NCI-H187 treated with DMSO at 0.1 percent for 48 hours (cell line): ENCODE data around the gene FAM174A.

Experiments used
- DNase-seq: peaks from one replicate; lab custom pipeline; 2025; lab: John Stamatoyannopoulos, UW

FAM174A gene

DNA sequence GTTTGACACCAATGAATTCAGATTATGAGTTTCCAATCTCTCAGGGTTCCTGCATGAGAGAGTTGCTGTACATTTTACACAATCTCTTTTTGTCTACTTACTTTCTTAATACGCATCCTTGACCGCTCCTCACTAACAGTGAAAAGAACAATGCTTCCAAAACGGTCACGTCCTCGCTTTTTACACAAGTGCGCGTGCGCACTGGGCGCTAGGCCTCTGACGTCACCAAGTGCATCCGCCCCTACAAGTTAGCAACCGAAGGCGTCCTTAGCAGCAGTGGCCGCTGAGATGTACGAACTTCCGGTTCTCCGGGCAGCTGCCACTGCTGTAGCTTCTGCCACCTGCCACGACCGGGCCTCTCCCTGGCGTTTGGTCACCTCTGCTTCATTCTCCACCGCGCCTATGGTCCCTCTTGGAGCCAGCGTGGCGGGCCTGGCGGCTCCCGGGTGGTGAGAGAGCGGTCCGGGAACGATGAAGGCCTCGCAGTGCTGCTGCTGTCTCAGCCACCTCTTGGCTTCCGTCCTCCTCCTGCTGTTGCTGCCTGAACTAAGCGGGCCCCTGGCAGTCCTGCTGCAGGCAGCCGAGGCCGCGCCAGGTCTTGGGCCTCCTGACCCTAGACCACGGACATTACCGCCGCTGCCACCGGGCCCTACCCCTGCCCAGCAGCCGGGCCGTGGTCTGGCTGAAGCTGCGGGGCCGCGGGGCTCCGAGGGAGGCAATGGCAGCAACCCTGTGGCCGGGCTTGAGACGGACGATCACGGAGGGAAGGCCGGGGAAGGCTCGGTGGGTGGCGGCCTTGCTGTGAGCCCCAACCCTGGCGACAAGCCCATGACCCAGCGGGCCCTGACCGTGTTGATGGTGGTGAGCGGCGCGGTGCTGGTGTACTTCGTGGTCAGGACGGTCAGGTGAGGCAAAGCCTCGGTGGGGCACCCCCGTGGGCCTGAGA, at the start of gene FAM174A:
Gene FAM174A (plus strand): TSS at position 315 of the 946 bp plus-strand sequence. CDS start 157 bp downstream, at position 472.
- peak; percentile 87 for DNase-seq

DNA sequence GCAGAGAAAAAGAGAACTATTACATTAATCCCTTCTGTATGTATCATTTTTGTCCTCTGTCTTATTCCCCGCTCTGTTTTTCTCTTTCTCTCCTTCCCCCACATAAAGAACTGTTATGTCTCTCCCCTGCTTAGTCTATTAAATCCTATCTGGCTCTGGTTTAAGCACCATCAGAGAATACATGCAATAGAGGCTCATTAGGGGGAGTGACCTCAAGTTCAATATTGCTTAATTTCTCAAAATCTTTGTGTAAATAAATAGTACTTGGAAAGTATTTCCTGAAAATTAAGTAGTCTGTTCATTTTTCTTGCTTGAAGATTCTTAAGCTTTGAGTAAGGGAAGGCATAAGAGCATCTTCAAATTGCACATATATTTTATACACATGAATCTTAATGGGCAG, 41.2 kb upstream of the FAM174A start:
- DNase-seq = no peak

DNA sequence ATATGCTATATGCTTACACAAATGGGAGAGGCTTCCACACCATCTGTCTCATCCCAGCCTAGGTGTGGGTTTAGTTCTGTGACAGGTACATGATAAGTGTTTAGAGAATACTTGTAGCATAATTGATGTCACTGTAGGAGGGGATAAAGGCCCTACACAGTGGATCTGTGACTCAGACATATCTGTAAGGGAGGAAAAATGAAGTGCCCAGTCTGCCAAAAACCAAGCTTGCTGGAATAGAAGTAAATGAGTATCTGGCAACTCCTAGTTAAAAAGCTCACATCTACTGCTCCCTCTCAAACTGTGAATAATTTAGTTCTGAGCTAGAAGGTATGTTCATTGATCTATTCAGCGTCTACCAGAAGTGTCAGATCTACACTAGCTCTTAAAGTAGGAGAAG, 38.9 kb upstream of the FAM174A start:
- peak; percentile 39 for DNase-seq

DNA sequence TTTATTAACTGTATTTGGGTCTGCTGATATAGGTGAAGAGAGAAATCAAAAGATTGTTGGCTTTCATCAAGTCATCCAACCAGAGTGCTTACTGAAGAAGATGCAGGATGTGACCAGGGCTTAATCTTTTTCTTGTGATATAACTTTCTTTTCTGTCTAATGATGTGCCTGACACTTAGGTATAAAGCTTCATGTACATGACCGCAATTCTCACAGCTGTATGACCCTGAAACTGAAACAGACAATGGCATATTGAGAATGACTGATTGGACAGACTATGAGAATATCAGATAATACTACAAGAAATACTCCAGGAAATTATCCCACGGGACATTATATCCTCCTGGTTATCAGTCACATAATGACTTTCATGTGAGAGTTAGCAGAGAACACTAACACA, 32.5 kb upstream of the FAM174A start:
- DNase-seq = no peak

DNA sequence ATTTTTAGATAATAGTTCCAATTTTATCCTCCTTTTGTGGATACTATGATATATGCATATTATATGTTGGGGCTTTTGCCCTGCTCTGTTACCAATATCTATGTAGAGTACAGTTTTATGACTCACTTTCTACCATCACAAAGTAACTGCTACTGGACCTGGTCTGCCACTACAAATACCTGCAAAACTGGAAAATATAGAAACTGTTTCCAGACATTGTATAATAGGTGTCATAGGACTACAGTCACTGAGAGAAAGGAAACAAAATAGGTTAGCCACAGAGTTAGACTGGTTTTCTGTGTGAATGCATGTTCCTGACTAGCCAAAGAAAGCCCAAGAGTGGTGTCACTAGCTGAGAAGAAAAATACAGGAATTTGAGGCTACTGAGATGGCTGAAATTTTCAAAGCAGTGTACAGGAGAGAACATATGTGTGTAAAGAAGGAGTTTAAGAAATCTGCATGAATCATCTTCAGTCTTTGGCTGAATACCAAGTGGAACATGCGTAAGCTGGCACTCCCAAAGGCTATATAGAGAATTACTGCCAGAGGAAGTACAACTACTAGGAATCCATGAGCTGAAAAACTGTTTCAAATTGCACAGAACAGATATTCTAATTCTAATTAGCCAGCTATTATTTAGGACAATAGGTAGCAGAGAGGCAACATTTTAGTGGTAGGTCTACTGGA, 29.0 kb upstream of the FAM174A start:
- no peak for DNase-seq

DNA sequence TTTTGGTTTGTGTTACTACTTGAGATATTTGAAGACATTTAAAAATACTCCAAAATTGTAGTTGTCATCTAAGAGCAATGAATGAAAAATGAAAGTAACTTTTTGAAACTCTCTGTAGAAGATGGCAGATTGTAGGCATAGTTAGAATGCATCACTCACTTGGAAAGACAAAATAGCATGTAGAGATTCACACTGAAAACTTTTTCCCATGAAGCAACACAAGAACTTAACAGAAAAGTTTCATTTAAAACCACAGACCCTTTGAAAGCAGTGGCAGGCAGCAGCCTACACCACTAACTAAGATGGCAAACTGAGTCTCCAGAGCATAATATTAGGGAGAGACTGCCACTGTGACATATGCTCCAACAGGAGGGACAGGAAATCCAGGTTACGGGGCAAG, 18.9 kb upstream of the FAM174A start:
- DNase-seq = no peak

DNA sequence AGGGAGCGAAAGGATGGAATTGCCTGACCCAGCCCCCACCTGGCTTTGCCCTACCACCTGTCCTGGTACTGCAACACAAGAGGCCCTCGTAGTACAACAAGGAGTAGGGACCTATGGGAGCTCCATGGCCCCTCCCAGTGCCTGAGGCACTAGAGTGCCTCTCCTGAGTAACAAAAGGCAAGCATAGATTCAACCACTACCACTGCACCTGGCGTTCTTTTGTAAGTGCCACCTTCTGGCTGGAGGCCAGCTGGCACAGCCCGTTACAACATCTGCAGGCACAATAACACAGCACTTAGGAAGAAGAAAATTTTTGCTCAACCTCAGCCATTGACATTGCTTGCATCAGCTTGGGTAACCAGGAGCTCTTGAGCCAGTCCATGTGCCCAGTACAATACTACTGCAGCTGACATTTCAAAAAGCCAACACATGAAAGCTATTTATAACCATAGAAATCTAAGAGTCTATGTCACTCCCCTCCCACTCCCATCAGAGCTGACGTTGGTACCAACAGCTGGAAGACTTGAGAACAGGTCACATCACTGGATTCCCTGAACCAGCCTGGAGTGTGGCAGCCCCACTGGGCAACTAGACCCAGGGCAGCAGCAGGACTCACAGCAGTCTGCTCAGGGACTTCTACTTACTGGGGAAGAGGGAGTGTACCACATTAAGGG, 17.7 kb upstream of the FAM174A start:
- peak; percentile 85 for DNase-seq

DNA sequence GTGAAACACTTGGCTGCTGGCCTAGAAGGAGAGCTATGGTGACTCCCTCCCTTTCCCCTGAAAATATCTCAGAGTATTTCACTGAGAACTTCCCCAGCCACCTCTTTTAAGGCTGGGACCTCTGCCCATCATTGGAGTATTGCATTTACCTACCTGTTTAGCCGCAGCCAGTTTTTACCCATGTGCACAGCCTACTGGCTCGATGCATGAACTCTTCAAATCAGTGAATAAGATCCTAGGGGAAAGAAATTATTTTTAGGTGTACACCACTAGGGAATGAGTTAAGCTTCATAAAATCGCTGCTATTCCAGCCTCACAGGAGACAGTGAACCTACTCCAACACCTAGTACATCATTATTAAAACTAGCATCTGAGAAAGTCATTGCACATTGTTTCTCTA, 16.8 kb upstream of the FAM174A start:
- DNase-seq = no peak

DNA sequence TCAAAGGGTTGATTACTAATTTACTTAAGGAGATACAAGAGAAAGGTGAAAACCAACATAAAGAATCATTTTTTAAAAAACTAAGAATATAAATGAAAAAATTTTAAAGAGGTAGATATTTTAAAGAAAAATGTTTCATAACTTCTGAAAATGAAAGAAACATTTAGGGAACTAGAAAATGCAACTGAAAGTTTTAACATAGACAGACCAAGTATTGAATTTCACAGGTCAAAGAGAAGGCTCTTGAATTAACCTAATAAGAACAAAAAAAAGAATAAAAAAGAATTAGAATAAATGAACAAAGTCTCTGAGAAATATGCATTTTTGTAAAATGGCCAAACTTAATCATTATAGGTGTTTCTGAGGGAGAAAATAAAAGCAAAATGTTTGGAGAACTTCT, 16.1 kb upstream of the FAM174A start:
- no peak for DNase-seq

DNA sequence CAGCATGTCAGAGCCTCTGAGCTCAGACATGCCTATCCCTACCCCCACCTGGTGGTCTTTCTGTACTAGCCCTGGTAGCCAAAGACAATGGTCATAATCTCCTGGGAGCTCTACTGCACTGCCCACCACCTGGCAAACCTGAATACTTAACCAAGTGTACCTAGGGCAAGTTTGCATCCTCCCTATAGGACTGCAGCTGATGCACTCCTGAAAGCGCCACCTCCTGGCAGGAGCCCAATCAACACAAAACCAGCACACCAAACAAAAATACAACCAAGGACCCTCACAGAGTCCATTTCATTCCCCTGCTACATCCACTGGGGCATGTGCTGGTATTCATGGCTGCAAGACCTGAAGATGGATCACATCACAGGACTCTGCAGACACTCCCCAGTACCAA, 14.8 kb upstream of the FAM174A start:
- no peak for DNase-seq

DNA sequence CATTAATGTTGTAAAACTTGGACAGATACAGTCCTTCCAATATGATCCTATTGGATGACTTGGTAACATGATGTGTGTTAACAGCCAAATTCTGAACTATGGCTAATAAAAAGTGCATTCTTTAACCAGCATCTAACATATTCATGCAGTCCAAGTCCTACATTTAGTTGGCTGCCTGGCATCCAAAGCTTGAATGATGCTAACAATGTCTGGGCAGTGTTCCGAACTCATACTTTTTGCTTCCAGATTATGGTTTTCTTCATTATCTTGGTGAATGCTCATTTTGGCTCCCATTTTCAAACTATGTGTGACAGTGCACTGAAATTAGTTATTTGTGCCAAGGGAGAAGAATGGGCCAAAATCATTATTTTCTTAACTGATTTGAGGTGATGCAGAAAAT, 2.8 kb downstream of the FAM174A start:
- no peak for DNase-seq

DNA sequence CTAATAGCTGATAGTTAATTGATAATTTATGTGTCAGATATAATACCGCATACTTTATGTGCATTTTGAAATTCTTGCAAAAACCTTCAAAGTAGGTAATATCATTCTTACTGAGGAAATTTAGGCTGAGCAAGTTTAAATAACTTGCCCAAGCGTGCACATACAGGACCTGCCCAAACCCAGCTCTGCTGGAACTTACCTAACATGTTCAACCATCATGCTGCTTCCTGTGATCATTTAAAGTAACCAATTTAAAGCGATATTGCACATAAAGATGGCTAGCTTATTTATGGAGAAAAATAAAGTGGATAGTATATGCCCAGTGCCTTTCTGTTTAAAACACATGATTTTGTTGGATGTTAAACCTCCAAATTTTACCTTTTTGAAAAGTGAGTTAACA, 4.3 kb downstream of the FAM174A start:
- DNase-seq = no peak

DNA sequence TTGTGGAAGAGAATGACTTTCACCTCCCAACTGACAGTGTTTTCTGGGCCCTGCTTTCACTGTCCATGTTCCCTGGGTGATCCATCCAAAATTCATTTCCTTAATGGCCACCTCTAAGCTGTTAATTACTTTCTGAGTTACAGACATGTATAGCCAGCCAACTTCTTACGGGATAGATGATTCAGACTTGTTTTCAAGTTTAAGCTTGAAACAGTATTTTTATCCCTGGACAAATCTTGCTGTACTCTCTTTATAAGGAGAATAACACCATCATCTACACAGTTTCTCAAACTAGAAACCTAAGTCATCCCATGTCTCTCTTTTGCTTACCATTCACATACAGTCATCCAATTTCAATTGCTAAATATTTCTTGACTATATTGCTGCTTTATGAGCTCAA, 6.9 kb downstream of the FAM174A start:
- no peak for DNase-seq

DNA sequence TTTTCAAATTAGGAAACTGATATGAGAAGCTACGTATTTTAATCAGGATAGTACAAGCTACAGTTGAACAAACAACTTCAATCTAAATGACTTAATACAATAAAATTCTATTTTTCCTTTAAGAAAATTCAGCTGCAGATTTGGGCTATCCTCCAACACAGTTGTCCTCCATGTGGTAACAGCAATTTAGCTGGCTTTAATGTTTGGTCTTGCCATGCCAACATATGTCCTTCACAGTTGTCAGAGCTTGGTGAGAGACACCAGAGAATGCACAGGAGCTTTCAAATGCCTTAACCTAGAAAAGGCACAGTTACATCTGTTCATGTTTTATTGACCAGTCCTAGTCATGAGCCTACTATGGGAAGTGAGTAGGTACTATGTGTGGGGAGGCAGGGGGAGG, 10.8 kb downstream of the FAM174A start:
- no peak for DNase-seq

DNA sequence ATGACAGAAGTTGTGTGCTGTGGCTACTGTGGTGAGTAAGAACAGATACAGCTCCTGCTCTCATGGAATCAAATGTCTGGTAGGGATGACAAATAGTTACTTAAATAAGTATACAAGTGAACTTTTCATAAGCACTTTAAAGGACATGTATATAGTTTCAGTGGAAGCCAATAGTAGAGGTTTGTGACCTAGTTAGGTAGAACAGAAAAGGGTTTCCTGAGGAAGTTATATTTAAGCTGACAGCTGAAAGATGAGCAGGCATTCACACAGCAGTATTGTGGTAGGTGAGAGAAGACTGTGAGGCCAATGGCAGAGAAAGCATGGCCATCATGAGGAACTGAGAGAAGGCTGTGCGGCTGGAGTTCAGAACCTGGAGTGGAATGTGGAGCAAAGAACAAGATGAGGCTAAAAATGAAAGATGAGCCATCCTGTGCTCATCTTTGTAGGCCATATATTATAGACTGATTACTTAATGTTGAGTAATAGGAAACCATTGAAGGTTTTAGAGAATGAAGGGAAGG, 15.4 kb downstream of the FAM174A start:
- no peak for DNase-seq

DNA sequence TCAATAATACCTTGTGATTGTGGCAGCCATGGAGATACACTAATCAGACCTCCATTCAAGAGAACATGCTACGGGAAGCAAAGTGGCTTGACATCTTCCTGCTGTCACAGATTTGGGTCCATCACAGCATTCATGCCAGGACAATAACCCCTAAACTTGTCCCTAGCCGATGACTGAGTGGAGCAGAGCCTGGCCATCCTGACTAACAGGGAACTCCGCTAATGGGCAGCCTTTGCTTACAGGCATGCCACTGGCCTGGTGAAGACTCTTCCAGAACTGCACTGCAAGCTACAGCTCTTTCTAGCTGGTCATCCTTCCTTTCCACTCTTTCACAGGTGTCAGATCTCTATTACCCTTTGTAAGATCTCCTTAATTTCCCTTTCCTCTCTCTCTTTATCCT, 16.0 kb downstream of the FAM174A start:
- DNase-seq = no peak

DNA sequence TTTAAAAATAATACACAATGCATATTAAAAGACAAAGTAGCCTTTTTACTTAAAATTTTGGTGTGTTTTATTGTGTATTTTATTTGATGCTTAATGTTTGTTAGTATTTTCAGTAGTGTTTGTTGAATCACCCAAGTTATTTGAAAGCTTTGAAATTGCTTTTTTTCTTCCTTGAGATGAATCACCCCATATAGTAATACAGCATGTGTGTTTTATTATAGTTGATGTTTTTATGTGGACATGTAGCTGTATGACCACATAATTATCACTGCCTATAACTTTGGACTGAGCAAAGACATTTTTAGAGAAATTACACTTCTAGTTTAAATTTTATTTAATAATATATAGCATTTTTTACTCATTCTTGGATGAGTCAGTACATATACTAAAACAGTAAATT, 18.0 kb downstream of the FAM174A start:
- no peak for DNase-seq

DNA sequence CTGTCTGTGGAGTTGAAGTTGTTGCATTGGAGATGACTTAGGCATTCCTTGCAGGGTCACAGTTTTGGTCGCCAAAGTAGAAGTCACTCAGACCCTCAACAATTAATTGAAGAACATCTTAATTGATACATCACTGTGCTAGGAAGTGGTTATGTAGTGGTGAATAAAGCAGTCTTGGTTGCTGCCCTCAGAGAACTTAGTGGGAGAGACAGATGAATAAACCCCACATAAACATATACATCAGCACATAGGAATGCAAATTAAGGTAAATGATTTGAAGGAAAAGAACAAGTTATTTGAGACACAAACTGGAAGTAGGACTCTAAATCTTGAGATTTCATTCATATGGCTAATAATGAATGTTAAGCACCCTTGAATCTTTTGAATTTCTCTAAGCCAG, 25.7 kb downstream of the FAM174A start:
- no peak for DNase-seq

DNA sequence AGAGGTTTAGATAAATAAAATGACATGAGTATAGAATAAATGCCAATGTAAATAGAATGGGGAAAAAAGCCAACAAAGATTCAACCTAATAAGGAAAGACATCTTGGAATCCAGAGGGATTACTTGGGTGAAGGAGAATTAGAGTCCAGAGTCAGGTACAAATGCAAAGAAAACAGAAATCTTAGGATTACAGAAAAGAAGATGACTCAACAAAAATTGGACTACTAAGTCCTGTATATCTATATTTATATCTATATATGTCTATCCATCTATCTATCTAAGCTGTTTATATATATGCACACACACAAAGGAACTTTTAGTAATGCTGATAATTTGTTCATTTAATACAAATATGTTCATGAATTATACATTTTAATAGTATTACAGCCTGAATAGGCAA, 27.6 kb downstream of the FAM174A start:
- no peak for DNase-seq

DNA sequence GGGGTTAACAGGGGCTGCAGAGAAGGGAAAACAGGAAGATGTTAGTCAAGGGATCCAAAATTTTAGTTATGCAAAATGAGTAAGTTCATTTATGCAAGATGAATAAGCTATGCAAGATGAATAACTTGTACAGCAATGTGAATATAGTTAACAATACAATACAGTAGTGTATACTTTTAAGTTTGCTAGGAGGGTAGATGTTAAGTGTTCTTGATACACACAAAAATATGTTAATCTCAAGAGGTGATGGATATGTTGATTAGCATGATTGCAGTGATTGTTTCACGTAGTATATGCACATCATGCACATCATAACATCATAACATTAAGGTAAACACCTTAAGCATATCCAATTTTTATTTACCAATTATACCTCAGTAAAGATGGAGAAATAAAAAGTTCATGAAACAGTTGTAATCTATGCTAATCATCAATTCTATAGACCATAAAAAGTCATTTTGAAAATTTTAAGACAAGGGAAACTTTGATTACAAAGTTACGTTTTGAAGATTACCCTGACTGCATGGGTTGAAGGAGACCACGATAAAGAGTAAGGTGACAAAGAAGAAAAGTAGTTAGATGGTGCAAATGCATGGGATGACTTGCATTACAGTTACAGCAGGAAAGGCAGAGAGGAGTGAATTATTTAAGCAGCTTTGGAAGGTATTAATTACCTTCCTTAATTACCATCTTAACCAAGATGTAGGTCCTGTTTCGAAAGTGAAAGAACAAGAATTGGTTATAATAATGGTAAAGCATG, 31.4 kb downstream of the FAM174A start:
- no peak for DNase-seq

DNA sequence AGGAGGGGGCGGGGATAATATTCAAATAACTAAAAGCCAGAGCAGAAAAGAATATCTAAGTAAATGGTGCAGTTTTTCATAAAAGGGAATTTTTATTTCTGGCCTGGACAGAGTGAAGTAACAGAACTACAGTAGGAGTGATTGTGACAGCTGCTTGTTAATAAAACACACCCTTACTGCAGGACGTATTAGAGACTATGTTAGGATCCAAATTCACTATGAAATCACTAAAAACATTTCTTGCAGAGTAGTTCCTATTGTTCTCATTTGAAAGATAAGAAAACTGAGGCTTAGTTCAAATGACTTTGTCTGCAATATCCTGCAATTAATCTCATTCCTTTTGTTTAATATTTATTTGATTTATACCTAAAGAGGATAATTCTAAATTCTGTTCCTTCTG, 39.5 kb downstream of the FAM174A start:
- no peak for DNase-seq

DNA sequence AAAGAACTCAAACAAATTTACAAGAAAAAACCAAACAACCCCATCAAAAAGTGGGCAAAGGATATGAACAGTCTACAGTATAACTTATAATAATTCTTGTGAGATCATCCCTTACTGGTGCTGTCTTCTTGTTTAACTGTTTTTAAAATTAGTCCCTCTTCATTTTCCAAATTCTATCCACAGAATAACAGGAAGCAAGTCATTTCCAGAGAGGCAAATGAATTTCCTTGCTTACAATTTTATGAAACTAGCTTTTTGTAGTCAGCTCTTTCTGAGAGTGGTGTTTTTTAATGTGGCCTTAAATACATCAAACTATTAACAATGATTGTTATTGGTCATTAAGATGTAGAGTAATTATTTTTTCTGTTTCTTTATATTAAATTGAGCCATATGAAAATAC, 40.6 kb downstream of the FAM174A start:
- DNase-seq = no peak
